D721Med (cell line): ENCODE data around the gene PLXNA4.

Experiments
- DNase-seq: peaks from one replicate; pipeline ENCODE4 v3.0.0; 2011; ENCODE audit warnings: low spot score; ENCODE audit not compliant: insufficient read length
- FAIRE-seq: peaks from 2 replicates; lab custom pipeline; 2011; peaks lifted over from hg19 to GRCh38; lab: Jason Lieb, UNC
- TF ChIP-seq, protein P1 (sequence below): IDR thresholded peaks from 2 replicates; pipeline ENCODE4 v1.5.1; 2012; ENCODE audit warnings: mild to moderate bottlenecking, control low read depth; ENCODE audit not compliant: insufficient read depth; ENCODE audit errors: missing control alignments

Gene PLXNA4

DNA sequence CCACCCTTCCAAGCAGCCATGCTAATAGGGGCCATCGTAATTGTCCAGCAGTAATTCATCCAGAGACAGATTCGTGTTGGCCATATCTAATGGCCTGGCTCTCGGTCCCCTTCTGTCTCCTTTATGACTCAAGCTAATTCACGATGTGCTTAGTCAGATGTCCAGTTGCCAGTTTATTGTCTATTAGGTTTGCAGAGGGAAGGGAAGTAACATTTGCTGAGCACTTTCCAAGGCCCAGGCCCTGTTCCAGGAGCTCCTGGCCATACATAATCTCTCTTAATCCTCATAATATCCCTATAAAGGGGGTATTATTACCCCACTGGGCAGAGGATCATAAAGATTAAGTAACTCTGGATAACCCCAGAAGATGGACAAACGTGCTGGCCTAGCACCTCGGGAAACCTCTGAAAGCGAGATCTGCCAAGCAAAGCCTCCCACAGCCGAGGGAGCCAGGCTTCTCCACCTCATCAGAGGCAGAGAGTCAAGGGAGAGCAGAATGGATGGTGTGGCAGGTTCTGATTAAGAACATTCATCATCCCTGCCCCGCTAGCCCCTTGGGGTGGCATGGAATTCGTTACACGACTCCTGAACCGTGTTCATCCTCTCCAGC lies 153.7 kb downstream of the PLXNA4 start:
- FAIRE-seq (no peak), DNase-seq (peak; percentile 42)
- TF ChIP-seq, protein P1, sequence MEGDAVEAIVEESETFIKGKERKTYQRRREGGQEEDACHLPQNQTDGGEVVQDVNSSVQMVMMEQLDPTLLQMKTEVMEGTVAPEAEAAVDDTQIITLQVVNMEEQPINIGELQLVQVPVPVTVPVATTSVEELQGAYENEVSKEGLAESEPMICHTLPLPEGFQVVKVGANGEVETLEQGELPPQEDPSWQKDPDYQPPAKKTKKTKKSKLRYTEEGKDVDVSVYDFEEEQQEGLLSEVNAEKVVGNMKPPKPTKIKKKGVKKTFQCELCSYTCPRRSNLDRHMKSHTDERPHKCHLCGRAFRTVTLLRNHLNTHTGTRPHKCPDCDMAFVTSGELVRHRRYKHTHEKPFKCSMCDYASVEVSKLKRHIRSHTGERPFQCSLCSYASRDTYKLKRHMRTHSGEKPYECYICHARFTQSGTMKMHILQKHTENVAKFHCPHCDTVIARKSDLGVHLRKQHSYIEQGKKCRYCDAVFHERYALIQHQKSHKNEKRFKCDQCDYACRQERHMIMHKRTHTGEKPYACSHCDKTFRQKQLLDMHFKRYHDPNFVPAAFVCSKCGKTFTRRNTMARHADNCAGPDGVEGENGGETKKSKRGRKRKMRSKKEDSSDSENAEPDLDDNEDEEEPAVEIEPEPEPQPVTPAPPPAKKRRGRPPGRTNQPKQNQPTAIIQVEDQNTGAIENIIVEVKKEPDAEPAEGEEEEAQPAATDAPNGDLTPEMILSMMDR = no peak

DNA sequence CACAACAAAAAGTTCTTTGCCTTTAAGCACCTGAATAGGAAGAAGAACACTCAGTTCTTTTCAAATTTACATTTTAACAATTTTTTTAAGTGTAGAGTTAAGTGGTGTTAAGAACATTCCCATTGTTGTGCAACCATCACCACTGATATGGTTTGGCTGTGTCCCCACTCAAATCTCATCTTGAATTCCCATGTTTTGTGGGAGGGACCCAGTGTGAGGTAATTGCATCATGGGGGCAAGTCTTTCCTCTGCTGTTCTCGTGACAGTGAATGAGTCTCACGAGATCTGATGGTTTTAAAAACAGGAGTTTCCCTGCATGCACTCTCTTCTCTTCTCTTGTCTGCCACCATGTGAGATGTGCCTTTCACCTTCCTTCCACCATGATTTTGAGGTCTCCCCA lies 155.7 kb downstream of the PLXNA4 start:
- DNase-seq (no peak), FAIRE-seq (no peak)
- TF ChIP-seq, protein P1 = no peak

- DNase-seq = no peak
- no peak for FAIRE-seq
- TF ChIP-seq, protein P1 = no peak
Observed at GRCh38 chr7:132419542-132419941, 156.7 kb downstream of the PLXNA4 start.

DNA sequence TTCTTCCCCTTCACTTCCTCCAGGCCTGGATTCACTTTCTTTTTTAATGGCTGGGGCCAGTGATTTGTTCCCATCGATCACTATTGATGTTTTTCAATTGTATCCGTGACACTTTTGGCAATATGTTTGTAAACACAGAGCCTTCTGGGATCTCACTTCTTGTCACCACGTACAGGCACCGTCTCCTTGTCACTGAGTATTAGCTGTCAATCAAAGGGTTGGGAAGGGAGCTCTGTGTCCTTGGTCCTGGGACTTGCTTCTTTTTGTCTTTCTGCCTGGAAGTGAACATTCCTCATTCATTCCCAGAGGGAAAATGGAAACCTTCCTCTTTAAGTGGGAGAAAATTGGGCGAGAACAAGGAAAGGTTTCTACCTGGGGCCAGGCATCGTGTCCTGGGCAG lies 157.4 kb downstream of the PLXNA4 start:
- TF ChIP-seq, protein P1 = no peak
- FAIRE-seq = no peak
- DNase-seq = no peak

- no peak for FAIRE-seq
- DNase-seq = no peak
- TF ChIP-seq, protein P1 = no peak
Observed at GRCh38 chr7:132417103-132417906, 159.0 kb downstream of the PLXNA4 start.

- TF ChIP-seq, protein P1 = no peak
- DNase-seq = no peak
- FAIRE-seq = no peak
Observed at GRCh38 chr7:132416395-132416794, 159.9 kb downstream of the PLXNA4 start.

DNA sequence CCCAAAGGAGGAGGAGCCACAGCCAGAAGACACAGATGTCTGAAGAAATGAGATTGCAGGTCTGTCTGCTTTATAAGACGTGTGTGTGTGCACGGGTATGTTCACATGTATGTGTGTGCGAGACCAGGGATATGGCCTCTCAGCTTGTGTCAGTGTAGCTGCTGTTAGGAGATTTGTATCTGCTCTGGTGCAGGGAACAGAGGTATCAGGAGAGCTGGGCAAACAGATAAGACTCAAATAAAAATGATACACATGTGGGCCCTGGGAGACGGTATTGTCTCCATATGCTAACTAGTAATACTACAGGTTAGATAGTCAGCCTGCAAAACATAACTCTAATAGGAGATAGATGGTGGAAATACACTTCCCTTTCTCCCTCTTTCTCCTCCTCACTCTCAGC lies 161.0 kb downstream of the PLXNA4 start:
- FAIRE-seq (no peak), DNase-seq (no peak)
- TF ChIP-seq, protein P1 = no peak
